Adrenal gland (tissue), 12 donors: ENCODE measurements around the gene TSPAN18. TPM values are rescaled to one million over a fixed set of nuclear protein-coding genes. Genes with fewer than 3 reads are reported as not detected.

Experiments
- DNase-seq, 7 donors: peaks; one replicate each; pipeline ENCODE4 v3.0.0-alpha.2; 2019 to 2020
- H3K27ac ChIP-seq, 5 donors: fragments of 200-600 bp; sonication (generic) in 4 of 5; 1 replicate in 3 of 5; 2 replicates in 2 of 5; pipeline versions ENCODE4 v1.5.1 to v1.8.0; 2016 to 2020; ENCODE audit warnings: mild to moderate bottlenecking in 1 of 5
- H3K27me3 ChIP-seq: fragments of 200-600 bp; 2 replicates; pipeline ENCODE4 v1.8.0; 2021
- H3K36me3 ChIP-seq, 2 donors: fragments of 200-600 bp; replicated peaks in 1 of 2; 1 replicate in 1 of 2; 2 replicates in 1 of 2; pipeline versions ENCODE4 v1.5.1 to v1.8.0; 2018 to 2022
- H3K4me1 ChIP-seq, 2 donors: fragments of 200-600 bp; replicated peaks in 1 of 2; 1 replicate in 1 of 2; 2 replicates in 1 of 2; pipeline versions ENCODE4 v1.5.1 to v1.8.0; 2018 to 2021
- H3K4me3 ChIP-seq, 4 donors: fragments of 200-600 bp; sonication (generic) in 3 of 4; one replicate each; pipeline ENCODE4 v1.5.1; 2016 to 2018
- H3K9me3 ChIP-seq, 3 donors: fragments of 200-600 bp; sonication (generic) in 1 of 3; replicated peaks in 1 of 3; 1 replicate in 2 of 3; 2 replicates in 1 of 3; pipeline versions ENCODE4 v1.5.1 to v1.8.0; 2016 to 2021
- POLR2A ChIP-seq, 2 donors: fragments of 450-650 bp; IDR thresholded peaks; one replicate each; pipeline ENCODE4 v1.6.1; 2017; ENCODE audit warnings: antibody characterized with exemption in 2 of 2, mild to moderate bottlenecking in 2 of 2, moderate library complexity in 1 of 2
- WGBS, 4 donors: extraction: QIAGEN DNeasy Blood & Tissue Kit in 2 of 4; methylation state at CpG; one replicate each; pipeline versions ENCODE4 v1.1.5 to v1.1.7; 2013 to 2017; 5-methylcytosine and 5-hydroxymethylcytosine counted together
- intact Hi-C, 2 donors: fragments of 100-400 bp; cut with DNase I; formaldehyde crosslinking; loops; one replicate each; pipeline versions ENCODE4 v1.14.1 to v1.15.0; 2022 to 2023
- polyA plus RNA-seq, 3 donors: library from polyadenylated mRNA; stranded (reverse); fragments of 200-250 nt in 2 of 3; fragments of 350-450 nt in 1 of 3; fragmentation: Illumina TruSeq in 1 of 3; extraction: RNeasy Lipid Tissue Mini Kit (QIAGEN cat#74804) in 1 of 3; gene quantifications; one replicate each; pipeline ENCODE4 v1.2.3, GENCODE V29; 2013 to 2014
- total RNA-seq, 9 donors: library from RNA; depleted of rRNA in 4 of 9; stranded (reverse); fragments of >200 nt in 4 of 9; fragments of 120-200 nt in 1 of 9; fragmentation: NEBNext Ultra II Directional in 1 of 9; extraction: Animal tissue kit (Norgen Biotek cat#: 25700) in 1 of 9; gene quantifications; one replicate each; pipeline versions ENCODE4 v1.1.0 to v1.2.4, GENCODE V29; 2013 to 2023
- TF ChIP-seq, protein P1 (sequence below), 6 experiments: fragments of 450-650 bp in 4 of 6; fragments of 200-600 bp in 2 of 6; sonication (generic) in 1 of 6; IDR thresholded peaks; 1 replicate in 5 of 6; 2 replicates in 1 of 6; pipeline versions ENCODE4 v1.5.1 to v1.8.0; 2016 to 2021; ENCODE audit warnings: antibody characterized with exemption in 6 of 6, mild to moderate bottlenecking in 2 of 6, moderate library complexity in 1 of 6
- donor health status: healthy with polysubstance abuse.
- donor health status: Bipolar disorder and iron deficiency.
- donor health status: DM: yes; HTN: yes; CAD: no.
- donor health status: DM: no; HTN: no; CAD: no.
- donor health status: DM: no; HTN: no; CAD: no.
- donor health status: DM: yes; HTN: yes; CAD: no.

TSPAN18 gene
- total and polyA plus RNA-seq, 12 donors, result 24.5 to 168 (median 58.4) TPM

DNA sequence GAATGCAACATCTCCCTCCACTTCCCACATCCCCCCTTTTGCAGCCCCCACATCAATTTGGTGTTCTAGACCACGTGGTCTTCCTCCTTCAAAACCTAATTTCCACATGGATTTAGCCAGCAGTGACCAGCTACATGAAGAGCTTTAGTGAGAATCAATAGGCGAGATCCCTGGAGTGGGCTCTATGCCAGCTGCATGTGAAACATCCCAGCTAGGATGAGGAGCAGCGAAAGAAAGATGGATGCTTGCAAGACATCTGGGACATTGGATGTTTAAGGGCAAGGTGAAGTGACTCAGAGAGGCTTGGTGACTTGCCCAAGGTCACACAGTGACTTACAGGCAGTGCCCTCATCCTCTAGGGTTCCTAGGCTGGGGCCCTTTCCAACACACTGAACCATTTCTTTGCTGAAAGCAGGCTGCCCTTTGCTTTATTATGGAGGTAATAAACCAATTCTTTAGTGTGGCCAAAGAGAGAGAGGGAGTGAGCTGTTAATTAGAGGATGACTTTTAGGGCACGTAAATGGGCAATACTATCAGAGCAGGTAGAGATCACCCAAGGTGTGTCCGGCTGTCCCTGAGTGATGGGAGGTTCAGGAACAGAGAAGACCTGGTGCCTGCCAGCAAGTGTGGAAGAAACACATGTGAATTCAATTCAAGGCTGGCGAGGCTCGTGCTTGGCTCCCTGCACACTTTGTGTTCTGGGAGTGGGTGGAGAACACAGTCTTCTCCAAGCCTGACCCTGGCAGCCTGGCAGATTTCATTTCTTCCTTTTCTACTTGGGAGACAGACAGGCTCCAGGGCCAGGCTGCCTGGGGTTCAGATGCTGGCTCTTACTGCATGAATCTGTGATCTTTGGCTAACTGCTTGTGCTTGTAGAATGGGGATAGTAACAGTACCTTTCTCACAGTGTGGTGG is 24.0 kb downstream of the TSPAN18 start:
- DNase-seq, result peak; percentile 88 to 97 (median 93)
- 38 to 56% (median 46%) methylated on average over 7 of the region's 7 CpGs for WGBS, 4 donors
- H3K4me3 ChIP-seq, result no peak overlapping the region
- H3K9me3 ChIP-seq, result no peaks in the 10 kb centered on the region
- no peaks in the 10 kb centered on the region for H3K27me3 ChIP-seq
- H3K36me3 ChIP-seq, result no peaks in the 10 kb centered on the region
- intact Hi-C loops, result no loop called here
- peak overlapping the region; percentile 57 to 87 (median 76) for H3K27ac ChIP-seq
- H3K4me1 ChIP-seq, result peaks cover 21 to 53% of the 10 kb centered on the region in 2 donors
- TF ChIP-seq, protein P1, sequence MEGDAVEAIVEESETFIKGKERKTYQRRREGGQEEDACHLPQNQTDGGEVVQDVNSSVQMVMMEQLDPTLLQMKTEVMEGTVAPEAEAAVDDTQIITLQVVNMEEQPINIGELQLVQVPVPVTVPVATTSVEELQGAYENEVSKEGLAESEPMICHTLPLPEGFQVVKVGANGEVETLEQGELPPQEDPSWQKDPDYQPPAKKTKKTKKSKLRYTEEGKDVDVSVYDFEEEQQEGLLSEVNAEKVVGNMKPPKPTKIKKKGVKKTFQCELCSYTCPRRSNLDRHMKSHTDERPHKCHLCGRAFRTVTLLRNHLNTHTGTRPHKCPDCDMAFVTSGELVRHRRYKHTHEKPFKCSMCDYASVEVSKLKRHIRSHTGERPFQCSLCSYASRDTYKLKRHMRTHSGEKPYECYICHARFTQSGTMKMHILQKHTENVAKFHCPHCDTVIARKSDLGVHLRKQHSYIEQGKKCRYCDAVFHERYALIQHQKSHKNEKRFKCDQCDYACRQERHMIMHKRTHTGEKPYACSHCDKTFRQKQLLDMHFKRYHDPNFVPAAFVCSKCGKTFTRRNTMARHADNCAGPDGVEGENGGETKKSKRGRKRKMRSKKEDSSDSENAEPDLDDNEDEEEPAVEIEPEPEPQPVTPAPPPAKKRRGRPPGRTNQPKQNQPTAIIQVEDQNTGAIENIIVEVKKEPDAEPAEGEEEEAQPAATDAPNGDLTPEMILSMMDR (IDR thresholded peaks at IDR 0.05), result no peak
- peak in 1 of 2 donors; percentile 19 for TF ChIP-seq POLR2A (IDR thresholded peaks at IDR 0.05)

DNA sequence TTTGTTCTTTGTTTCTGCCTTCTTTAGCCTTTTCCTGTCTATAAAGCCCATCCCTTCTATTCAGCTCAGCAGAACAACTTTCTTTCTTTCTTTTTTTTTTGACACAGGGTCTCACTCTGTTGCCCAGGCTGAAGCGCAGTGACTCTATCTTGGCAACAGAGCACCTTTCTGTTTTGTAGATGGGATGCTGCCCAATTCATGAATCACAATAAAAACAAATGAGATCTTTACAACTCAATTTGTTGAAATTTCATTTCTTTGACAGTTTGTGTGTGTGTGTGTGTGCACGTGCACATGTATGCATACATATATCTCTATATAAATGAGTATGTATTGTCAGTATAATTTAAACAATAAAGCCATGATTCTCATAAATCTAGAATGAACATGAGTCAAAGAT is 25.5 kb downstream of the TSPAN18 start:
- DNase-seq, result peak in 3 of 7 donors; percentile 5 to 11 (median 9)
- TF ChIP-seq POLR2A (IDR thresholded peaks at IDR 0.05), result no peak
- TF ChIP-seq, protein P1 (IDR thresholded peaks at IDR 0.05), result no peak
- Histone ChIP-seq H3K9me3 (no peaks in the 10 kb centered on the region), H3K4me1 (peaks cover 23 to 50% of the 10 kb centered on the region in 2 donors), H3K27ac (peak overlapping the region in 3 of 5 donors; percentile 69 to 87 (median 76)), H3K4me3 (no peak overlapping the region), H3K36me3 (no peaks in the 10 kb centered on the region), H3K27me3 (no peaks in the 10 kb centered on the region)
- intact Hi-C loops, result no loop called here
- 86 to 95% (median 94%) methylated on average over 2 of the region's 2 CpGs for WGBS, 4 donors

DNA sequence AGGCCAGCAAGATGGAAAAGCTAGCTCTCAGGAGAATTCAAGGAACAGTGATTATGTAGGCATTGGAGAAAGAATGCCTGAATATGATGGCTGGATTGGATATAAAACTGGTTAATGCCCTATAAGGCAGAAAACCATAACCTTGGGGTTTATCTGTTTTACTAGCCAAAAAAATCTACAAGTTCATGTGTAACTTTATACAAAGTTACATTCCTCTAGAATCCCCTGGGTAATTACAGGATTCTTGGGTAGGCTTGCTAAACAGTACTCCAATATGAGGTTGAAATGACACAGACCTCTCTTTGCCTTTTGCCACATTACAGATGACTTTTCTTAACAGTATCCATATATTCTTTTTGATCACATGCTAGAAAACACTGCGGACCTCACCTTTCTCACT is 26.0 kb downstream of the TSPAN18 start:
- H3K4me1 ChIP-seq, result peaks cover 23 to 50% of the 10 kb centered on the region in 2 donors
- H3K36me3 ChIP-seq, result no peaks in the 10 kb centered on the region
- no peak overlapping the region for H3K4me3 ChIP-seq
- DNase-seq, result no peak
- peak overlapping the region in 2 of 5 donors; percentile 6 to 87 for H3K27ac ChIP-seq
- WGBS, 4 donors, result 94 to 100% (median 98%) methylated on average over 1 of the region's 1 CpG
- TF ChIP-seq POLR2A (IDR thresholded peaks at IDR 0.05), result no peak
- TF ChIP-seq, protein P1 (IDR thresholded peaks at IDR 0.05), result no peak
- intact Hi-C loops, result no loop called here
- no peaks in the 10 kb centered on the region for H3K27me3 ChIP-seq
- H3K9me3 ChIP-seq, result no peaks in the 10 kb centered on the region

DNA sequence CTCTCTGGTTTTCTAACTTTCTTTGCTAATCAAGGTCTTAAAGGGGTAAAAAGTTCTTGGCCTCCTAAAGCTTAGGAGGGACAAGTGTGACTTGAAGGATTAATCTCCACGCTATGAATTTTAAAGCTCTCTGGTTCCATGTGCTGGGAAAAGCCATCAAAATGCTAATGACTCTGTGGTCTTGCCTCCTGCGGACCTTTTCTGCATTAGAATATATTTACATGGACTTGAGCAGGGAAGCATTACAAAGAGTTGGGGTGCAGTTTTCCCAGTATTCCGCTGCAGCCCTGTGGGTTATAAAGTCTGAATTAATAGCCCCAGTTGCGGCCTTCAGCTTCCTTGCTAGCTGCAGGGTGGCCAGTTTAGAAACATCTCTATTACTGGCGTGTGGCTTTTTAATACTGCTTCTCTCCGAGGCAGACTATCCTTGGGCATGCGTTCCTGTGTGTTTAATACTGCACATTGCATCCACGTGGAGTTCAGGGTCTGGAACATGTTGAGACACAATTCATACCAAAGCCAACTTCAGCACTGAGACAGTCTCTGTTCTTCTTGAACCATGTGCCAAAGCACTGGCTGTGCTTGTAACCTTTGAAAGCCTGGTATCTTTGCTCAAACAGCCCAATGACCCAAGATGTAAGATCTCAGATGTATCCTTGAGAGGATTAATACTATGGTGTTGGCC is 27.3 kb downstream of the TSPAN18 start:
- peaks cover 23 to 50% of the 10 kb centered on the region in 2 donors for H3K4me1 ChIP-seq
- peak overlapping the region in 2 of 5 donors; percentile 77 to 87 for H3K27ac ChIP-seq
- intact Hi-C loops, result no loop called here
- H3K36me3 ChIP-seq, result no peaks in the 10 kb centered on the region
- TF ChIP-seq, protein P1 (IDR thresholded peaks at IDR 0.05), result no peak
- TF ChIP-seq POLR2A (IDR thresholded peaks at IDR 0.05), result no peak
- no peak overlapping the region for H3K4me3 ChIP-seq
- 63 to 75% (median 70%) methylated on average over 8 of the region's 8 CpGs for WGBS, 4 donors
- DNase-seq, result peak in 4 of 7 donors; percentile 10 to 54 (median 22)
- H3K27me3 ChIP-seq, result no peaks in the 10 kb centered on the region
- H3K9me3 ChIP-seq, result no peaks in the 10 kb centered on the region
